HepG2 (cell line): Measurements from ENCODE around the gene PAX4. TPM values are rescaled to one million over a fixed set of nuclear protein-coding genes. Genes with fewer than 3 reads are reported as not detected.

ENCODE experiments used
- CHCHD3 ChIP-seq: sonication (generic); formaldehyde crosslinking; IDR thresholded peaks from 2 replicates; pipeline ENCODE4 v1.8.0; 2022; ENCODE audit warnings: mild to moderate bottlenecking, missing genetic modification reagents, moderate library complexity
- EHMT2 ChIP-seq: fragments of 200-600 bp; sonication (generic); IDR thresholded peaks from 2 replicates; pipeline ENCODE4 v1.7.0; 2017; ENCODE audit warnings: antibody characterized with exemption, low read depth, low read length, borderline replicate concordance
- ESRRA ChIP-seq: sonication (generic); formaldehyde crosslinking; IDR thresholded peaks from 2 replicates; pipeline ENCODE4 v1.5.1; 2020; ENCODE audit warnings: mild to moderate bottlenecking, low read depth, missing genetic modification reagents
- FOXA3 ChIP-seq: IDR thresholded peaks from 2 replicates; pipeline ENCODE4 v1.6.1; 2016; ENCODE audit warnings: missing genetic modification reagents, missing compliant biosample characterization
- GZF1 ChIP-seq: sonication (generic); formaldehyde crosslinking; IDR thresholded peaks from 2 replicates; pipeline ENCODE4 v1.5.1; 2020; ENCODE audit warnings: mild to moderate bottlenecking, missing genetic modification reagents
- NFE2L2 ChIP-seq: fragments of 150-350 bp; IDR thresholded peaks from 2 replicates; pipeline ENCODE4 v1.6.1; 2014; ENCODE audit warnings: low read length
- PAWR ChIP-seq: sonication (generic); formaldehyde crosslinking; IDR thresholded peaks from 2 replicates; pipeline ENCODE4 v1.4.0; 2020; ENCODE audit warnings: missing genetic modification reagents, mild to moderate bottlenecking, borderline replicate concordance
- TOPORS ChIP-seq: sonication (generic); formaldehyde crosslinking; IDR thresholded peaks from 2 replicates; pipeline ENCODE4 v1.8.0; 2023; ENCODE audit warnings: mild to moderate bottlenecking, missing genetic modification reagents
- ZBTB20 ChIP-seq: sonication (generic); formaldehyde crosslinking; IDR thresholded peaks from 2 replicates; pipeline ENCODE4 v1.8.1; 2023; ENCODE audit warnings: missing genetic modification reagents, low read depth, mild to moderate bottlenecking, borderline replicate concordance
- ZC3H4 ChIP-seq: sonication (generic); formaldehyde crosslinking; IDR thresholded peaks from 2 replicates; pipeline ENCODE4 v1.4.0; 2020; ENCODE audit warnings: missing genetic modification reagents, borderline replicate concordance
- ZFP36L2 ChIP-seq: sonication (generic); formaldehyde crosslinking; IDR thresholded peaks from 2 replicates; pipeline ENCODE4 v1.4.0; 2020; ENCODE audit warnings: missing genetic modification reagents
- ZFP90 ChIP-seq: sonication (generic); formaldehyde crosslinking; IDR thresholded peaks from 2 replicates; pipeline ENCODE4 v1.8.0; 2022; ENCODE audit warnings: missing genetic modification reagents, mild to moderate bottlenecking, inconsistent platforms, borderline replicate concordance
- ZNF296 ChIP-seq: sonication (generic); formaldehyde crosslinking; conservative IDR thresholded peaks from 2 replicates; pipeline ENCODE4 v1.5.0; 2020; ENCODE audit warnings: mild to moderate bottlenecking, missing genetic modification reagents
- ZNF644 ChIP-seq: IDR thresholded peaks from 2 replicates; pipeline ENCODE4 v1.6.1; 2016; ENCODE audit warnings: low read depth
- polyA plus RNA-seq, 8 experiments: library from polyadenylated mRNA; depleted of rRNA in 3 of 8; stranded (reverse) in 7 of 8; unstranded in 1 of 8; fragments of >200 nt; fragmentation: Illumina TruSeq in 4 of 8; extraction: Trizol in 4 of 8; gene quantifications; 2 replicates each; pipeline versions ENCODE4 v1.2.1 to v1.2.3, GENCODE V29; 2011 to 2016; ENCODE audit warnings: low read depth in 4 of 8, missing spikeins in 1 of 8, mixed read lengths in 1 of 8; ENCODE audit not compliant: insufficient read depth in 1 of 8
- total RNA-seq, 5 experiments: library from RNA; depleted of rRNA; stranded (reverse); fragments of >200 nt; fragmentation: Illumina TruSeq; extraction: Trizol; gene quantifications; 2 replicates each; pipeline ENCODE4 v1.2.3, GENCODE V29; 2016; ENCODE audit warnings: low read depth in 1 of 5
- TF ChIP-seq, protein P1 (sequence below): sonication (generic); formaldehyde crosslinking; conservative IDR thresholded peaks from 2 replicates; pipeline ENCODE4 v1.8.0; 2022; ENCODE audit warnings: missing genetic modification reagents
- TF ChIP-seq, protein P2 (sequence below): sonication (generic); formaldehyde crosslinking; IDR thresholded peaks from 2 replicates; pipeline ENCODE4 v1.5.0; 2020; ENCODE audit warnings: missing genetic modification reagents, mild to moderate bottlenecking, borderline replicate concordance
- TF ChIP-seq, protein P3 (sequence below): sonication (generic); formaldehyde crosslinking; IDR thresholded peaks from 2 replicates; pipeline ENCODE4 v1.9.0; 2021; ENCODE audit warnings: missing genetic modification reagents, borderline replicate concordance
- TF ChIP-seq, protein P4 (sequence below): sonication (generic); formaldehyde crosslinking; IDR thresholded peaks from 2 replicates; pipeline ENCODE4 v1.5.1; 2020; ENCODE audit warnings: missing genetic modification reagents, mild to moderate bottlenecking, borderline replicate concordance

PAX4 gene
- total and polyA plus RNA-seq, 2 of the 13 experiments (the other 11 are each of a cell fraction or from before 2014, with no cell fraction given) = not detected

DNA sequence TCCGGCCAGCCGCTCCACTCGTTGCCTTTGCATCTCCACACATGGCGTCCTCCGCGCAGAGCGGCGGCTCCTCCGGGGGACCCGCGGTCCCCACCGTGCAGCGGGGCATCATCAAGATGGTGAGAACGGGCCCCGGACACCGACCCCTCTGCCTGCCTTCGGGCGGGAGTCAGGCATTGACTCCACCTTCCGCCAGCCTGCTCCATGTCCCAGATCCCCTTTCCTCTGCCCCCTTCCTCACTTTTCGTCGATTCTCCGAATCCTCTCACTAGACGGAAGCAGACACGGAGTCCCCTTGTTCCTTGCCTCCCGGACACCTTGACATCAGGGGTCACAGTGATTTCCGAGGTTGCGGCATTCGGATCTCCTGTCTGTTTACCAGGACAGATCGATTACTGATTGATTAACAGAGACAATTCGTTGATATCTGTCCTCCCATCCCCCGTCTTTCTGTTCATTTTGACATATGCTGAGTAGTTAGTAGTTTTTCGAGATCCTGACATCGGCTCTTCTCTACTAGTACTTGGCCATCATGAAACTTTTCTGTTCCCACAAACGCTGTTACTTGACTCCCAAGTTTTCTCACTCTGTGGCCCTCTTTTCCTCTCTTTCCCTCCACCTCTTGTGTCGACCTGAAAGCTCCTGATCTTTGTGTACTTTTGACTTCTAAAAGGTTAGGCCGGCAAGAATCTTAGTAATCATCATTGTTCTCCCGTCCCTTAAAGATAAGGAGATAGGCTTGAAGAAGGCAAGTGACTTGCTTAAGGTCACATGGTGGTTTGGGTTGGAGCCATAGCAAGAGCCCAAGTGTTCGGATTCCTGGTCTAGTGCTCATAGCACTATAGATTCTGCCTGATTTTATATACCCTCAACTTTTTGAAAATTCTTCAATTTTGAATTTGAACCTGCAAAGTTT, 34.6 kb upstream of the PAX4 start (continued):
- TF ChIP-seq, protein P1, sequence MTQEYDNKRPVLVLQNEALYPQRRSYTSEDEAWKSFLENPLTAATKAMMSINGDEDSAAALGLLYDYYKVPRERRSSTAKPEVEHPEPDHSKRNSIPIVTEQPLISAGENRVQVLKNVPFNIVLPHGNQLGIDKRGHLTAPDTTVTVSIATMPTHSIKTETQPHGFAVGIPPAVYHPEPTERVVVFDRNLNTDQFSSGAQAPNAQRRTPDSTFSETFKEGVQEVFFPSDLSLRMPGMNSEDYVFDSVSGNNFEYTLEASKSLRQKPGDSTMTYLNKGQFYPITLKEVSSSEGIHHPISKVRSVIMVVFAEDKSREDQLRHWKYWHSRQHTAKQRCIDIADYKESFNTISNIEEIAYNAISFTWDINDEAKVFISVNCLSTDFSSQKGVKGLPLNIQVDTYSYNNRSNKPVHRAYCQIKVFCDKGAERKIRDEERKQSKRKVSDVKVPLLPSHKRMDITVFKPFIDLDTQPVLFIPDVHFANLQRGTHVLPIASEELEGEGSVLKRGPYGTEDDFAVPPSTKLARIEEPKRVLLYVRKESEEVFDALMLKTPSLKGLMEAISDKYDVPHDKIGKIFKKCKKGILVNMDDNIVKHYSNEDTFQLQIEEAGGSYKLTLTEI (CRISPR knock-in tag) = no peak
- TF ChIP-seq ESRRA (no peak), ZC3H4 (CRISPR knock-in tag) (0 out of 2 replicates have a peak, but pooled peaks have one; percentile 35), ZNF644 (no peak), FOXA3 (CRISPR knock-in tag) (no peak), TOPORS (no peak), ZNF296 (CRISPR knock-in tag) (no peak), GZF1 (CRISPR knock-in tag) (no peak), ZFP36L2 (no peak), ZFP90 (no peak), EHMT2 (no peak), NFE2L2 (no peak), PAWR (CRISPR knock-in tag) (no peak), CHCHD3 (CRISPR knock-in tag) (peak; percentile 78; the same call in 1 of the 2 replicates), ZBTB20 (no peak)
- TF ChIP-seq, protein P2, sequence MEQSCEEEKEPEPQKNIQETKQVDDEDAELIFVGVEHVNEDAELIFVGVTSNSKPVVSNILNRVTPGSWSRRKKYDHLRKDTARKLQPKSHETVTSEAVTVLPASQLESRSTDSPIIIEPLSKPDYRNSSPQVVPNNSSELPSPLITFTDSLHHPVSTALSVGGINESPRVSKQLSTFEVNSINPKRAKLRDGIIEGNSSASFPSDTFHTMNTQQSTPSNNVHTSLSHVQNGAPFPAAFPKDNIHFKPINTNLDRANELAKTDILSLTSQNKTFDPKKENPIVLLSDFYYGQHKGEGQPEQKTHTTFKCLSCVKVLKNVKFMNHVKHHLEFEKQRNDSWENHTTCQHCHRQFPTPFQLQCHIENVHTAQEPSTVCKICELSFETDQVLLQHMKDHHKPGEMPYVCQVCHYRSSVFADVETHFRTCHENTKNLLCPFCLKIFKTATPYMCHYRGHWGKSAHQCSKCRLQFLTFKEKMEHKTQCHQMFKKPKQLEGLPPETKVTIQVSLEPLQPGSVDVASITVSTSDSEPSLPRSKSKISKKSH (CRISPR knock-in tag) = peak; percentile 74; the same call in 1 of the 2 replicates
- TF ChIP-seq, protein P3, sequence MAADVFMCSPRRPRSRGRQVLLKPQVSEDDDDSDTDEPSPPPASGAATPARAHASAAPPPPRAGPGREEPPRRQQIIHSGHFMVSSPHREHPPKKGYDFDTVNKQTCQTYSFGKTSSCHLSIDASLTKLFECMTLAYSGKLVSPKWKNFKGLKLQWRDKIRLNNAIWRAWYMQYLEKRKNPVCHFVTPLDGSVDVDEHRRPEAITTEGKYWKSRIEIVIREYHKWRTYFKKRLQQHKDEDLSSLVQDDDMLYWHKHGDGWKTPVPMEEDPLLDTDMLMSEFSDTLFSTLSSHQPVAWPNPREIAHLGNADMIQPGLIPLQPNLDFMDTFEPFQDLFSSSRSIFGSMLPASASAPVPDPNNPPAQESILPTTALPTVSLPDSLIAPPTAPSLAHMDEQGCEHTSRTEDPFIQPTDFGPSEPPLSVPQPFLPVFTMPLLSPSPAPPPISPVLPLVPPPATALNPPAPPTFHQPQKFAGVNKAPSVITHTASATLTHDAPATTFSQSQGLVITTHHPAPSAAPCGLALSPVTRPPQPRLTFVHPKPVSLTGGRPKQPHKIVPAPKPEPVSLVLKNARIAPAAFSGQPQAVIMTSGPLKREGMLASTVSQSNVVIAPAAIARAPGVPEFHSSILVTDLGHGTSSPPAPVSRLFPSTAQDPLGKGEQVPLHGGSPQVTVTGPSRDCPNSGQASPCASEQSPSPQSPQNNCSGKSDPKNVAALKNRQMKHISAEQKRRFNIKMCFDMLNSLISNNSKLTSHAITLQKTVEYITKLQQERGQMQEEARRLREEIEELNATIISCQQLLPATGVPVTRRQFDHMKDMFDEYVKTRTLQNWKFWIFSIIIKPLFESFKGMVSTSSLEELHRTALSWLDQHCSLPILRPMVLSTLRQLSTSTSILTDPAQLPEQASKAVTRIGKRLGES = no peak
- TF ChIP-seq, protein P4, sequence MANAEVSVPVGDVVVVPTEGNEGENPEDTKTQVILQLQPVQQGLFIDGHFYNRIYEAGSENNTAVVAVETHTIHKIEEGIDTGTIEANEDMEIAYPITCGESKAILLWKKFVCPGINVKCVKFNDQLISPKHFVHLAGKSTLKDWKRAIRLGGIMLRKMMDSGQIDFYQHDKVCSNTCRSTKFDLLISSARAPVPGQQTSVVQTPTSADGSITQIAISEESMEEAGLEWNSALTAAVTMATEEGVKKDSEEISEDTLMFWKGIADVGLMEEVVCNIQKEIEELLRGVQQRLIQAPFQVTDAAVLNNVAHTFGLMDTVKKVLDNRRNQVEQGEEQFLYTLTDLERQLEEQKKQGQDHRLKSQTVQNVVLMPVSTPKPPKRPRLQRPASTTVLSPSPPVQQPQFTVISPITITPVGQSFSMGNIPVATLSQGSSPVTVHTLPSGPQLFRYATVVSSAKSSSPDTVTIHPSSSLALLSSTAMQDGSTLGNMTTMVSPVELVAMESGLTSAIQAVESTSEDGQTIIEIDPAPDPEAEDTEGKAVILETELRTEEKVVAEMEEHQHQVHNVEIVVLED = no peak
